HepG2 (cell line): ENCODE data around the gene ZBTB4. TPM values are rescaled to one million over a fixed set of nuclear protein-coding genes. Genes with fewer than 3 reads are reported as not detected.

Experiments
- ATF6 ChIP-seq: sonication (generic); formaldehyde crosslinking; conservative IDR thresholded peaks from 2 replicates; pipeline ENCODE4 v1.4.0; 2020; ENCODE audit warnings: missing genetic modification reagents
- GMEB2 ChIP-seq: IDR thresholded peaks from 2 replicates; pipeline ENCODE4 v1.6.1; 2016; ENCODE audit warnings: missing biosample characterization, missing genetic modification reagents, low read depth
- HDAC2 ChIP-seq: sonication (generic); formaldehyde crosslinking; IDR thresholded peaks from 2 replicates; pipeline ENCODE4 v1.4.0; 2020; ENCODE audit warnings: missing genetic modification reagents
- HHEX ChIP-seq: IDR thresholded peaks from 2 replicates; pipeline ENCODE4 v1.6.1; 2016; ENCODE audit warnings: control low read depth
- MATR3 ChIP-seq: sonication (generic); formaldehyde crosslinking; IDR thresholded peaks from 2 replicates; pipeline ENCODE4 v1.4.0; 2020; ENCODE audit warnings: missing genetic modification reagents
- MAZ ChIP-seq, 2 experiments: sonication (generic) in 1 of 2; formaldehyde crosslinking in 1 of 2; IDR thresholded peaks; 2 replicates each; pipeline versions ENCODE4 v1.5.0 to v1.6.1; 2012 to 2020; ENCODE audit warnings: low read depth in 2 of 2, mild to moderate bottlenecking in 2 of 2, borderline replicate concordance in 1 of 2, improper control_type of control experiment in 1 of 2, low read length in 1 of 2, missing genetic modification reagents in 1 of 2, moderate library complexity in 1 of 2
- NR3C1 ChIP-seq: sonication (generic); formaldehyde crosslinking; IDR thresholded peaks from 2 replicates; pipeline ENCODE4 v1.4.0; 2020; ENCODE audit warnings: missing genetic modification reagents
- PBX3 ChIP-seq: sonication (generic); formaldehyde crosslinking; IDR thresholded peaks from 2 replicates; pipeline ENCODE4 v1.8.1; 2023; ENCODE audit warnings: missing genetic modification reagents, inconsistent platforms, borderline replicate concordance
- PCBP2 ChIP-seq: fragments of 200-400 bp; formaldehyde crosslinking; optimal IDR thresholded peaks from 2 replicates; pipeline ENCODE3; 2018; ENCODE audit warnings: low read length, low read depth; ENCODE audit not compliant: poor library complexity, severe bottlenecking
- RBM22 ChIP-seq: fragments of 200-400 bp; formaldehyde crosslinking; optimal IDR thresholded peaks from 2 replicates; pipeline ENCODE3; 2017; ENCODE audit warnings: mild to moderate bottlenecking, low read length, moderate library complexity
- RFXANK ChIP-seq: IDR thresholded peaks from 2 replicates; pipeline ENCODE4 v1.6.1; 2016
- SALL2 ChIP-seq: sonication (generic); formaldehyde crosslinking; IDR thresholded peaks from 2 replicates; pipeline ENCODE4 v1.8.1; 2023; ENCODE audit warnings: mild to moderate bottlenecking, missing genetic modification reagents, inconsistent platforms
- STAG1 ChIP-seq: sonication (generic); formaldehyde crosslinking; IDR thresholded peaks from 2 replicates; pipeline ENCODE4 v1.4.0; 2020; ENCODE audit warnings: missing genetic modification reagents
- ZBTB20 ChIP-seq: sonication (generic); formaldehyde crosslinking; IDR thresholded peaks from 2 replicates; pipeline ENCODE4 v1.8.1; 2023; ENCODE audit warnings: missing genetic modification reagents, low read depth, mild to moderate bottlenecking, borderline replicate concordance
- ZBTB26 ChIP-seq: IDR thresholded peaks from 2 replicates; pipeline ENCODE4 v1.6.1; 2016; ENCODE audit warnings: missing compliant biosample characterization, missing genetic modification reagents, borderline replicate concordance
- ZBTB3 ChIP-seq: sonication (generic); formaldehyde crosslinking; IDR thresholded peaks from 2 replicates; pipeline ENCODE4 v1.4.0; 2020; ENCODE audit warnings: low read depth, mild to moderate bottlenecking, moderate library complexity, missing genetic modification reagents, borderline replicate concordance
- ZNF337 ChIP-seq: sonication (generic); formaldehyde crosslinking; IDR thresholded peaks from 2 replicates; pipeline ENCODE4 v1.5.1; 2020; ENCODE audit warnings: missing genetic modification reagents, low read depth, mild to moderate bottlenecking, borderline replicate concordance
- ZNF549 ChIP-seq: sonication (generic); formaldehyde crosslinking; IDR thresholded peaks from 2 replicates; pipeline ENCODE4 v1.5.0; 2020; ENCODE audit warnings: missing genetic modification reagents
- ZNF710 ChIP-seq: sonication (generic); formaldehyde crosslinking; IDR thresholded peaks from 2 replicates; pipeline ENCODE4 v1.5.0; 2020; ENCODE audit warnings: mild to moderate bottlenecking, missing genetic modification reagents, borderline replicate concordance
- polyA plus RNA-seq, 8 experiments: library from polyadenylated mRNA; depleted of rRNA in 3 of 8; stranded (reverse) in 7 of 8; unstranded in 1 of 8; fragments of >200 nt; fragmentation: Illumina TruSeq in 4 of 8; extraction: Trizol in 4 of 8; gene quantifications; 2 replicates each; pipeline versions ENCODE4 v1.2.1 to v1.2.3, GENCODE V29; 2011 to 2016; ENCODE audit warnings: low read depth in 4 of 8, missing spikeins in 1 of 8, mixed read lengths in 1 of 8; ENCODE audit not compliant: insufficient read depth in 1 of 8
- total RNA-seq, 5 experiments: library from RNA; depleted of rRNA; stranded (reverse); fragments of >200 nt; fragmentation: Illumina TruSeq; extraction: Trizol; gene quantifications; 2 replicates each; pipeline ENCODE4 v1.2.3, GENCODE V29; 2016; ENCODE audit warnings: low read depth in 1 of 5

The ZBTB4 gene
- total and polyA plus RNA-seq, 2 of the 13 experiments (the other 11 are each of a cell fraction or from before 2014, with no cell fraction given): 4.3 to 7.4 TPM

GRCh38 chr17:7483255-7484066 lies 4.0 kb upstream of the ZBTB4 start (continued):
- TF ChIP-seq GMEB2 (CRISPR knock-in tag) (no peak), MATR3 (CRISPR knock-in tag) (no peak), RBM22 (no peak), ZBTB3 (CRISPR knock-in tag) (no peak), ZNF337 (CRISPR knock-in tag) (peak; percentile 83; the same call in 1 of the 2 replicates), PBX3 (no peak), ZNF549 (CRISPR knock-in tag) (no peak), STAG1 (CRISPR knock-in tag) (no peak), ZNF710 (CRISPR knock-in tag) (peak; percentile 26; the same call in 1 of the 2 replicates), ZBTB20 (CRISPR knock-in tag) (peak; percentile 58; the same call in 1 of the 2 replicates), ZBTB26 (CRISPR knock-in tag) (no peak; the same call in 1 of the 2 replicates), ATF6 (CRISPR knock-in tag) (no peak), HDAC2 (CRISPR knock-in tag) (no peak), MAZ (IDR thresholded peaks at IDR 0.05; ENCODE audit: borderline replicate concordance, low read depth, low read length) (peak; percentile 56; the same call in 1 of the 2 replicates), MAZ (CRISPR knock-in tag; IDR thresholded peaks at IDR 0.05; ENCODE audit: low read depth) (0 out of 2 replicates have a peak, but pooled peaks have one; percentile 36), PCBP2 (no peak), RFXANK (CRISPR knock-in tag) (no peak), NR3C1 (CRISPR knock-in tag) (no peak), HHEX (no peak), SALL2 (no peak)
